T47D (cell line): ENCODE data around the gene PRAMEF14.
"Not testable (repeated sequence)": the region's sequence is repeated elsewhere in the genome, so short reads cannot be mapped to it uniquely, and the experiment has no call there.

Experiments used
- DNase-seq, 2 experiments: peaks; one replicate each; pipeline versions ENCODE4 v3.0.0 to v3.0.0-alpha.2; 2011 to 2012; ENCODE audit warnings: low read depth in 1 of 2, low spot score in 1 of 2
- in situ Hi-C: cut with HindIII; loops from 2 replicates; pipeline ENCODE4 v1.10.0; 2016; ENCODE audit warnings: low sequenced_read_pairs, low pct_unique_long_range_greater_than_20kb

Gene PRAMEF14, protein sequence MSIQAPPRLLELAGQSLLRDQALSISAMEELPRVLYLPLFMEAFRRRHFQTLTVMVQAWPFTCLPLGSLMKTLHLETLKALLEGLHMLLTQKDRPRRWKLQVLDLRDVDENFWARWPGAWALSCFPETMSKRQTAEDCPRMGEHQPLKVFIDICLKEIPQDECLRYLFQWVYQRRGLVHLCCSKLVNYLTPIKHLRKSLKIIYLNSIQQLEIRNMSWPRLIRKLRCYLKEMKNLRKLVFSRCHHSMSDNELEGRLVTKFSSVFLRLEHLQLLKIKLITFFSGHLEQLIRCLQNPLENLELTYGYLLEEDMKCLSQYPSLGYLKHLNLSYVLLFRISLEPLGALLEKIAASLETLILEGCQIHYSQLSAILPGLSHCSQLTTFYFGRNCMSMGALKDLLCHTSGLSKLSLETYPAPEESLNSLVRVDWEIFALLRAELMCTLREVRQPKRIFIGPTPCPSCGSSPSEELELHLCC

DNA sequence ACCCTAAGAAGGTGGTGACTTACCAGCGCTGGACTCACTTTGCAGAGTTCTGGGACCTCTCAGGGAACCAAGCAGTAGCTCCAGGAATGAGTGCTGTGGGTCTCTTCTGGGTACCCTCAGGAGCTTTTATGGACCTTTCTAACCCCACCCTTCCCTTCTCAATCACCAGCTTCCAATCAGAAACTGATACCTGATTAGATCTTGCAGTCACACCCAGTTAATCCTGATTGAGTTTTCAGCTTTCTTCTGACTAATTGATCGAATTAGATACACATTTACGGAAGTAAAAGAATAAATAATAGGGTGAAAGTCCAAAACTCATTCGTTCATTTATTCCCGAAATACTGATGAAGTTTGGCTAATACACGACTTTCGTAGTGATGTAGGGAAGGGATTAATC lies at the start of gene PRAMEF14:
TSS of gene PRAMEF14 (minus strand) at position 101 of the 400 bp plus-strand sequence. CDS start 1,820 bp downstream, outside the sequence.
- DNase-seq, in situ Hi-C loops: not testable (repeated sequence)

DNA sequence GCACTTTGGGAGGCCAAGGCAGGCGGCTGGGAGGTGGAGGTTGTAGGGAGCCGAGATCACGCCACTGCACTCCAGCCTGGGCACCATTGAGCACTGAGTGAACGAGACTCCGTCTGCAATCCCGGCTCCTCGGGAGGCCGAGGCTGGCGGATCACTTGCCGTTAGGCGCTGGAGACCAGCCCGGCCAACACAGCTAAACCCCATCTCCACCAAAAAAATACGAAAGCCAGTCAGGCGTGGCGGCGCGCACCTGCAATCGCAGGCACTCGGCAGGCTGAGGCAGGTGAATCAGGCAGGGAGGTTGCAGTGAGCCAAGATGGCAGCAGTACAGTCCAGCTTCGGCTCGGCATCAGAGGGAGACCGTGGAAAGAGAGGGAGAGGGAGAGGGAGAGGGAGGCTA lies 48.4 kb upstream of the PRAMEF14 start:
- in situ Hi-C loops, DNase-seq: not testable (repeated sequence)

- in situ Hi-C loops, DNase-seq: not testable (repeated sequence)
Measured at GRCh38 chr1:13394761-13395160, 47.8 kb upstream of the PRAMEF14 start.

DNA sequence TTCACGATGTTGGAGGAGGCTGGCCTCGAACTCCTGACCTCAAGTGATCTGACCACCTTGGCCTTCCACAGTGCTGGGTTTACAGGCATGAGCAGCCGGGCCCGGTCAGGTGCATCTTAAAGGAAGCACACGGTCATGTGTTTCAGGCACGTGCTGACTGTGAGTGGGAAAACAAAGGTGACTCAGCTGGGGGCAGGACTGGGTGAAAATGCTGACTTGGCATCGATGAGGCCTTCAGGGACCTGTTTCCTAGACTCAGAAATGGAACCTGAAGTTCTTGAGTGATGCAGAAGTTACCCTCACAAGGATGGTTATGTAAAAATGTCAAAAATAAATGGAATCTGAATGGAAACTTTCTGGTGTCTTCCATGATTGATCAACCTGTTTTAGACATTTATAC lies 46.1 kb upstream of the PRAMEF14 start:
- in situ Hi-C loops, DNase-seq: not testable (repeated sequence)

GRCh38 chr1:13389332-13389731 lies 42.4 kb upstream of the PRAMEF14 start, which contains the start of gene PRAMEF17:
Gene PRAMEF17, plus strand, starts transcription at chr1:13389632. Its CDS starts 26 bp downstream, at chr1:13389658.
- in situ Hi-C loops, DNase-seq: not testable (repeated sequence)

GRCh38 chr1:13380380-13380779 lies 33.4 kb upstream of the PRAMEF14 start:
- DNase-seq, in situ Hi-C loops: not testable (repeated sequence)

GRCh38 chr1:13378983-13379382 lies 32.0 kb upstream of the PRAMEF14 start:
- DNase-seq, in situ Hi-C loops: not testable (repeated sequence)

GRCh38 chr1:13368544-13368943 lies 21.6 kb upstream of the PRAMEF14 start:
- DNase-seq, in situ Hi-C loops: not testable (repeated sequence)

DNA sequence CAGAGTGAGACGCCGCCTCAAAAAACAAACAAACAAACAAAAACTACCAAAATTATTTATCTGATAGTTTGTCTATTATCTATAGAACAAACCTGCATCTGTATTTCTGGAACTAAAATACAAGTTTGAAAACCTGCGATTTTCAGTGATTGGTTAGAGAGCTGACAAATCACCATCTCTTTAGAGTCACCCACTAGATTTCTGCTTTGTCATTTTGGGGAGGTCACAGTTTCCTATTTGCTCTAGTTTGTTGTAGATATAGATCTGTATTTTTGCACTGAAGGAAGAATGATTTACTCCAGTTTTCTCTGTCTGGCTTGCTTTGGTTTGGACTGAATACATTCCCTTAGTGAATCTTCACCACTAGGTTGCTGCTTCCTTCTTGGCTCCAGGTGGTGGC lies 19.6 kb upstream of the PRAMEF14 start:
- in situ Hi-C loops, DNase-seq: not testable (repeated sequence)

DNA sequence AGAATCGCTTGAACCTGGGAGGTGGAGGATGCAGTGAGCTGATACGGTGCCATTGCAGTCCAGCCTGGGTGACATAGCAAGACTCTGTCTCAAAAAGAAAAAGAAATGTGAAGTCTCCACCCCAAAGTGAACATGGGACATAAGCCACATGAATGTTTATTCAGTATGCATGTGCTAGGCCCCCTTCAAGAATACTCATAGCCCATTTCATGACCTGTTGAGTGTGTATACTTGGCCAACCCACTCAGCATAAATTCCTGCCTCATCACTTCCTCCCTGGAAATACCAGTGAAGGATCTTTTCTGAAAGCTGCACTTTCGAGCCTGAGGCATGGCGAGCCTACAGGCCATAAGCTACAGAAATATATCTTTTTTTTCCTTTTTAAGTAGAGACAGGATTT lies 18.0 kb upstream of the PRAMEF14 start:
- in situ Hi-C loops, DNase-seq: not testable (repeated sequence)

DNA sequence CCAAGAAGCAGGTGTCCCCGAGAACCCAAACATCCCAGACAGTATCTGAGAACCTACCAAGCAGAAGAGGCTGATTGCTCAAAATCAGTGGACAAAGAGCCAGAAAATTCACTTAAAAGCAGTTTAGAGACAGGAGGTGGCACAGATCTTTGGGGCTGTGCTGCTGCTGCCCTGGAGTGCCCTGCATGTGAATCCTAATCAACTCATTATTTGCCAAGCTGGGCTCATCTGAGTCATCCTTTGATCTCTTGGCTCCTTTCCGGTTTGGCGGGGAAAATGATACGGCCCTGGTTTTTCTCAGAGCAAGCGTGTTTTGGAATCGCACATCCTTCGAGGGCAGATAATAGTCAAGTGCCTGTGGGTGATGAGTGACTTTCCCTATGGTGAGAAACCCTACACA lies 15.4 kb upstream of the PRAMEF14 start:
- in situ Hi-C loops, DNase-seq: not testable (repeated sequence)

DNA sequence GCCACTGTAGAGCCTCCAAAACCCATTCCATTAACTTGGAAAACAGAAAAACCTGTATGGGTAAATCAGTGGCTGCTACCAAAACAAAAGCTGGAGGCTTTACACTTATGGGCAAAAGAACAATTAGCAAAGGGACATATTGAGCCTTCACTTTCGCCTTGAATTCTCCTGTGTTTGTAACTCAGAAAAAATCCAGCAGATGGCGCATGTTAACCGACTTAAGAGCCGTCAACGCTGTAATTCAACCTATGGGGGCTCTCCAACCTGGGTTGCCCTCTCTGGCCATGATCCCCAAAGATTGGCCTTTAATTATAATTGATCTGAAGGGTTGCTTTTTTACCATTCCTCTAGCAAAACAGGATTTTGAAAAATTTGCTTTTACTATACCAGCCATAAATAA lies 9.8 kb upstream of the PRAMEF14 start:
- in situ Hi-C loops: not testable (repeated sequence)
- peak in 1 of 2 experiments; percentile 61 for DNase-seq

GRCh38 chr1:13354475-13354874 lies 7.5 kb upstream of the PRAMEF14 start:
- in situ Hi-C loops: not testable (repeated sequence)

GRCh38 chr1:13353476-13353875 lies 6.5 kb upstream of the PRAMEF14 start:
- in situ Hi-C loops, DNase-seq: not testable (repeated sequence)

More at GRCh38 chr1:13354475-13354874, 7.5 kb upstream of the PRAMEF14 start:
- DNase-seq: not testable (repeated sequence)

DNA sequence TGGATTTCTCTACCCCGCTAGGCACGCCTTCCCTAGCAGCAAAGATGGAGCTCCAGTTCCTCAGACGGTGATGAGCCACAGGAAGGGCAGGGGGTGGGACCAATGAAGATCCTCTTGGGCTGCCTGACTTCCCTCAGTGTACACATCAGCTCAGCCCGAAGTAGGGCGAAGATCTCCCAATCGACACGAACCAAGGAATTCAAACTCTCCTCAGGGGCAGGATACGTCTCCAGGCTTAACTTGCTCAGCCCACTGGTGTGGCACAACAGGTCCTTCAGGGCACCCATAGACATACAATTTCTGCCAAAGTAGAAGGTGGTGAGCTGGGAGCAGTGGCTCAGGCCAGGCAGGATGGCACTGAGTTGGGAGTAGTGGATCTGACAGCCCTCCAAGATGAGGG lies 4.4 kb downstream of the PRAMEF14 start:
- in situ Hi-C loops, DNase-seq: not testable (repeated sequence)

GRCh38 chr1:13315281-13315680 lies 31.7 kb downstream of the PRAMEF14 start, which contains the start of gene PRAMEF15:
Gene PRAMEF15, plus strand, starts transcription at chr1:13315581. Its CDS starts 2,827 bp downstream, at chr1:13318408.
- DNase-seq, in situ Hi-C loops: not testable (repeated sequence)

- in situ Hi-C loops, DNase-seq: not testable (repeated sequence)
Measured at GRCh38 chr1:13303239-13303638, 43.7 kb downstream of the PRAMEF14 start, which contains the start of gene PRAMEF33. Gene PRAMEF33, plus strand, starts transcription at chr1:13303539. Its CDS starts 2,416 bp downstream, at chr1:13305955.

GRCh38 chr1:13302197-13302596 lies 44.7 kb downstream of the PRAMEF14 start:
- DNase-seq, in situ Hi-C loops: not testable (repeated sequence)

GRCh38 chr1:13298699-13299098 lies 48.2 kb downstream of the PRAMEF14 start:
- in situ Hi-C loops, DNase-seq: not testable (repeated sequence)
